Parathyroid adenoma (tissue), 2 donors: ENCODE measurements around the gene PCDHGA5.
"Not testable (repeated sequence)": the region's sequence is repeated elsewhere in the genome, so short reads cannot be mapped to it uniquely, and the experiment has no call there.

Source experiments
- H2AFZ ChIP-seq: fragments of 300-600 bp; sonication (generic); one replicate; pipeline ENCODE4 v1.7.0; 2017; ENCODE audit warnings: antibody characterized with exemption, mild to moderate bottlenecking
- H3K27ac ChIP-seq: fragments of 300-600 bp; sonication (generic); one replicate; pipeline ENCODE4 v1.7.0; 2017
- H3K27me3 ChIP-seq: fragments of 300-600 bp; sonication (generic); one replicate; pipeline ENCODE4 v1.7.0; 2017; ENCODE audit warnings: low read length; ENCODE audit not compliant: control insufficient read depth, insufficient read depth
- H3K36me3 ChIP-seq: fragments of 300-600 bp; sonication (generic); one replicate; pipeline ENCODE4 v1.7.0; 2017; ENCODE audit warnings: low read length; ENCODE audit not compliant: control insufficient read depth, insufficient read depth
- H3K4me1 ChIP-seq: fragments of 300-600 bp; sonication (generic); one replicate; pipeline ENCODE4 v1.7.0; 2017; ENCODE audit warnings: control low read depth
- H3K4me2 ChIP-seq: fragments of 300-600 bp; sonication (generic); one replicate; pipeline ENCODE4 v1.7.0; 2017; ENCODE audit warnings: low read length
- H3K4me3 ChIP-seq: fragments of 300-600 bp; sonication (generic); one replicate; pipeline ENCODE4 v1.7.0; 2017; ENCODE audit warnings: low read depth, low read length
- H3K79me2 ChIP-seq: fragments of 300-600 bp; sonication (generic); one replicate; pipeline ENCODE4 v1.7.0; 2017; ENCODE audit warnings: control low read depth
- H3K9ac ChIP-seq: fragments of 300-600 bp; sonication (generic); one replicate; pipeline ENCODE4 v1.7.0; 2017; ENCODE audit warnings: mild to moderate bottlenecking
- H3K9me3 ChIP-seq: fragments of 300-600 bp; sonication (generic); one replicate; pipeline ENCODE4 v1.7.0; 2017; ENCODE audit warnings: low read length; ENCODE audit not compliant: control insufficient read depth
- TF ChIP-seq, protein P1 (sequence below): fragments of 300-600 bp; sonication (generic); IDR thresholded peaks from one replicate; pipeline ENCODE4 v1.7.0; 2017; ENCODE audit warnings: antibody characterized with exemption, mild to moderate bottlenecking
- donor health status: primary hyperparathyroidism.

PCDHGA5 gene

DNA sequence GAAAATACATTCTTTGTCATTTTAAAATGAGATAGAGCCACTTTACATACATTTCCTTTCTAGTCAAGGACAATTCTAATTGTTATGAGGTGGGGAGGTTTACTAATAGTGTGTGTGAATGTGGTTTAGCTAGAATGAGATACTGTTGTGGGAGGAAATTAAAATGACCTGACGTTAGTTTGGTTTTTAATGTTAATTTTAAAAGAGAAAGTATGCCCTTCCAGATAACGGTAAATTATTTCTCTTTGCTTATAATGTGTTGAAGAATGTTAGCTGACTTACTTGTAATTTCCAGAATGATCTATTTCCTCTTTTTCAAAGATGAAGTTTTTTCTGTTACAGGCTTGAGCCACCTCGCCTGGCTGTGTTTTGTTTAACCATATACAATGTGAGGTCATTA, 41.7 kb upstream of the PCDHGA5 start:
- Histone ChIP-seq H2AFZ (no peak overlapping the region), H3K27ac (no peak overlapping the region), H3K27me3 (no peaks in the 10 kb centered on the region), H3K4me3 (no peak overlapping the region), H3K9me3 (peaks cover 30% of the 10 kb centered on the region), H3K4me1 (peaks cover 5% of the 10 kb centered on the region), H3K4me2 (no peak overlapping the region), H3K9ac (no peak overlapping the region), H3K36me3 (peaks cover 32% of the 10 kb centered on the region), H3K79me2 (peaks cover 13% of the 10 kb centered on the region)
- TF ChIP-seq, protein P1, sequence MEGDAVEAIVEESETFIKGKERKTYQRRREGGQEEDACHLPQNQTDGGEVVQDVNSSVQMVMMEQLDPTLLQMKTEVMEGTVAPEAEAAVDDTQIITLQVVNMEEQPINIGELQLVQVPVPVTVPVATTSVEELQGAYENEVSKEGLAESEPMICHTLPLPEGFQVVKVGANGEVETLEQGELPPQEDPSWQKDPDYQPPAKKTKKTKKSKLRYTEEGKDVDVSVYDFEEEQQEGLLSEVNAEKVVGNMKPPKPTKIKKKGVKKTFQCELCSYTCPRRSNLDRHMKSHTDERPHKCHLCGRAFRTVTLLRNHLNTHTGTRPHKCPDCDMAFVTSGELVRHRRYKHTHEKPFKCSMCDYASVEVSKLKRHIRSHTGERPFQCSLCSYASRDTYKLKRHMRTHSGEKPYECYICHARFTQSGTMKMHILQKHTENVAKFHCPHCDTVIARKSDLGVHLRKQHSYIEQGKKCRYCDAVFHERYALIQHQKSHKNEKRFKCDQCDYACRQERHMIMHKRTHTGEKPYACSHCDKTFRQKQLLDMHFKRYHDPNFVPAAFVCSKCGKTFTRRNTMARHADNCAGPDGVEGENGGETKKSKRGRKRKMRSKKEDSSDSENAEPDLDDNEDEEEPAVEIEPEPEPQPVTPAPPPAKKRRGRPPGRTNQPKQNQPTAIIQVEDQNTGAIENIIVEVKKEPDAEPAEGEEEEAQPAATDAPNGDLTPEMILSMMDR, result no peak

DNA sequence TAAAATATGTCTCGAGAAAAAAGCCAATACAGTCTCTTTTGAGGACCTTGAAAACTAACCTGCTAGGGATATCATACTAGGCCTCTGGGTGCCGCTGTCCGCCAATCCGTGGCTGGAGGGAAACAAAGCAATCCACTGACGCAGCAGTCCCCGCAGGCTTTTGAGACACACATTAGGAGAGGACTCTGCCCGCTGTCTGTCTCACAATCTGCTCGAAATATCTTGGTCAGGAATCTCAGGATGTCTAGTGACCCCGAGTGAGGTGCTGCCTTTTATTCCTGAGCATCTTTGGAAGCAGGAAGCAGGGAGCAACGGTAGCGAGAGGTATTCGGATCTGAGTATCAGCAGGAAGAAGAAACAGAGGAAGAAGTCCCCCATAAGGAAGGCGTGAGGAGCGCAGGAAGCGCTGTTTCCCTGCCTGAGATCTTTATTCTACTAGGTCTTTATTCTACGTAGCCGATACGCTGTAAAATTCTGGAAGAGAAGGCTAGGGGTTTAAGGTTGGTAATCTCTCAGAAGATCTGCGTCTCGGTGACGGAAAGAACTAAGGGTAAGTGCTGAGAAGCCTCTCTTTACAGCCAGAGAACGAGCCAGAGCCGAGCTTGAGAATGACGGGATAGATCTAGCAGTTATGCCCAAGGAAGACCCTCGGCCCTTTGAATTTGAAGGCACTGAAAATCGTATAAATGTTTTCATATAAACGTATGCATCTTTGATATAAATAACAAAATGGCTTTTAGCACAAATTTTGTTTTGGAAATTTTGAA, 37.7 kb upstream of the PCDHGA5 start:
- Histone ChIP-seq H2AFZ (peak overlapping the region; percentile 87), H3K27me3 (no peaks in the 10 kb centered on the region), H3K79me2 (no peaks in the 10 kb centered on the region), H3K36me3 (peaks cover 5% of the 10 kb centered on the region), H3K9ac (peak overlapping the region; percentile 16), H3K27ac (peak overlapping the region; percentile 84), H3K9me3 (peaks cover 1% of the 10 kb centered on the region), H3K4me2 (peak overlapping the region; percentile 67), H3K4me3 (peak overlapping the region; percentile 52), H3K4me1 (no peaks in the 10 kb centered on the region)
- TF ChIP-seq, protein P1, result peak; percentile 71

DNA sequence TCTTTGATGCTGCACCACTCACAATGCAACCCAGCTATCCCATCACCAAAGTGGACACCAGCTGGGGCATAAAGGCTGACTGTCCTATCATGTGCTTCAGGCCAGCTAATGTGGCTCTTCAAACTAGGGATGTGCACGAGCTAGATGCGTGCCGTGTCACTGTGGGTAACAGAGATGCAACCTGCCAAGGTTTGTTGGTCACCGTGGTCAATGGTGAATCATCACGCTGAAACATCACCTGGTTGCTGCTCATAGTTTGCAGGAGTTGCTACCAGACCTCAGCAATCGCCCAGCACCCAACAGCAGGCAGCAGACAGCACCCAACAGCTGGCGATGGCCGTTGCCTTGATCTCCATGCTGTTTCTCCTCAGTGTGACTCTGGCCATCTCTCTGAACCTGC, 35.7 kb upstream of the PCDHGA5 start:
- Histone ChIP-seq H3K9me3 (no peaks in the 10 kb centered on the region), H3K27me3 (no peaks in the 10 kb centered on the region), H3K79me2 (no peaks in the 10 kb centered on the region), H3K9ac (no peak overlapping the region), H3K27ac (no peak overlapping the region), H3K4me2 (no peak overlapping the region), H3K4me3 (no peak overlapping the region), H3K4me1 (no peaks in the 10 kb centered on the region), H3K36me3 (no peaks in the 10 kb centered on the region), H2AFZ (no peak overlapping the region)
- TF ChIP-seq, protein P1, result no peak

DNA sequence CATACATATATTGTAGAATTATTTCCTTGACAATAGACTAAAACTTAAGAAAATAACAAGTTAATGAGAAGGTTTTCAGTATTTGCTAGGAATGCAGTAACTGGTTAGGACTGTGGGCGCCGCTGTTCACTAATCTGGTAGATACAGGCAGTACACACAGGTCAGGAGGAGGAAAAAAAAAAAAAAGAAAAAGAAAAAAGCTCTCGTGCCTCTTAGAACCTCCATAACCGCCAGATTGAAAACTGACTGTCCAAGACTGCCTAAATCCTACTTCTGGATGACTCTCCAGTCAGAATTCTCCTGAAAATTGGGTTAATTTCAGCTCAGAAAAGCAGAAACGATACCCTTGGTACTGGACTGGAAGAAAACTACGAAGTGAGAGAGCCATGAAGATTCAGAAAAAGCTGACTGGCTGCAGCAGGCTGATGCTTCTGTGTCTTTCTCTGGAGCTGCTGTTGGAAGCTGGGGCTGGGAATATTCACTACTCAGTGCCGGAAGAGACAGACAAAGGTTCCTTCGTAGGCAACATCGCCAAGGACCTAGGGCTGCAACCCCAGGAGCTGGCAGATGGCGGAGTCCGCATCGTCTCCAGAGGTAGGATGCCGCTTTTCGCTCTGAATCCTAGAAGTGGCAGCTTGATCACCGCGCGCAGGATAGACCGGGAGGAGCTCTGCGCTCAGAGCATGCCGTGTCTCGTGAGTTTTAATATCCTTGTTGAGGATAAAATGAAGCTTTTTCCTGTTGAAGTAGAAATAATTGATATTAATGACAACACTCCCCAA, 33.5 kb upstream of the PCDHGA5 start, which contains the start of gene PCDHGA1:
PCDHGA1 (plus strand) TSS at position 216 of the 782 bp plus-strand sequence.
- Histone ChIP-seq H3K79me2 (no peaks in the 10 kb centered on the region), H2AFZ (no peak within 1 kb of the TSS), H3K4me2 (no peak within 1 kb of the TSS), H3K27ac (no peak within 1 kb of the TSS), H3K9me3 (no peaks in the 10 kb centered on the region), H3K36me3 (no peaks in the 10 kb centered on the region), H3K27me3 (no peaks in the 10 kb centered on the region), H3K4me1 (no peaks in the 10 kb centered on the region), H3K4me3 (no peak within 1 kb of the TSS), H3K9ac (no peak within 1 kb of the TSS)
- TF ChIP-seq, protein P1, result no peak

DNA sequence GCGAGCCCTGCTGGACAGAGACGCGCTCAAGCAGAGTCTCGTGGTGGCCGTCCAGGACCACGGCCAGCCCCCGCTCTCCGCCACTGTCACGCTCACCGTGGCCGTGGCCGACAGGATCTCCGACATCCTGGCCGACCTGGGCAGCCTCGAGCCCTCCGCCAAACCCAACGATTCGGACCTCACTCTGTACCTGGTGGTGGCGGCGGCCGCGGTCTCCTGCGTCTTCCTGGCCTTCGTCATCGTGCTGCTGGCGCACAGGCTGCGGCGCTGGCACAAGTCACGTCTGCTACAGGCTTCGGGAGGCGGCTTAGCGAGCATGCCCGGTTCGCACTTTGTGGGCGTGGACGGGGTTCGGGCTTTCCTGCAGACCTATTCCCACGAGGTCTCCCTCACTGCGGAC, 31.4 kb upstream of the PCDHGA5 start:
- not testable (repeated sequence) for H3K9me3 ChIP-seq, H3K9ac ChIP-seq, H2AFZ ChIP-seq, H3K36me3 ChIP-seq, H3K27me3 ChIP-seq, H3K4me3 ChIP-seq, H3K4me1 ChIP-seq, H3K4me2 ChIP-seq, H3K27ac ChIP-seq, H3K79me2 ChIP-seq
